Hematopoietic multipotent progenitor cell treated with erythropoietin and hydrocortisone succinate and interleukin-3 and kit ligand, for 17 days (in vitro differentiated cells): ENCODE measurements around the gene MUC12.
"Not testable (repeated sequence)": the region's sequence is repeated elsewhere in the genome, so short reads cannot be mapped to it uniquely, and the experiment has no call there.

ENCODE experiments used
- DNase-seq: peaks from one replicate; pipeline ENCODE4 v3.0.0-alpha.2; 2015; ENCODE audit warnings: low spot score

MUC12 gene

DNA sequence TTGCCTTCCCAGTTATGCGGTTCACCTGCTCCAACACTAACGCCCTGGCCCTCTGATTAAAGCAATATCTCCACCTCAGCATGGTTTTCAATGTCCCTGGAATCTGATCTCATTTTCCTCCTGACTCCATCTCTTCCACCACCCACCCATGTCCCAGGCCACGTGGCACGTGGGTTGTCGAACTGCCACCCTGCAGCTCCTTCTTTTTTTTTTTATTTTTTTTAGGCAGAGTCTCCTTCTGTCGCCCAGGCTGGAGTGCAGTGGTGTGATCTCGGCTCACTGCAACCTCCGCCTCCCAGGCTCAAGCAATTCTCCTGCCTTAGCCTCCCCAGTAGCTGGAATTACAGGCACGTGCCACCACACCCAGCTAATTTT lies 94.8 kb downstream of the MUC12 start:
- DNase-seq = not testable (repeated sequence)

DNA sequence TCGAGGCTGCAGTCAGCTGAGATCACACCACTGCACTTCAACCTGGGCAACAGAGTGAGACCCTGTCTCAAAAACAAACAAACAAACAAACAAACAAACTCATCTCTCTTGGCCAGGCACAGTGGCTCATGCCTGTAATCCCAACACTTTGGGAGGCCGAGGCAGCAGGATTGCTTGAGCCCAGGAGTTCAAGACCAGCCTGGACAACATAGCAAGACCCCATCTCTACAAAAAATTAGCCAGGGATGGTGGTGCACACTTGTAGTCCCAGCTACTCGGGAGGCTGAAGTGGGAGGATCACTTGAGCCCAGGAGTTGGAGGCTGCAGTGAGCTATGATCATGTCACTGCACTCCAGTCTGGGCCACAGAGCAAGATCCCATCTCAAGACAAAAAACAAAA lies 95.8 kb downstream of the MUC12 start:
- DNase-seq = not testable (repeated sequence)

DNA sequence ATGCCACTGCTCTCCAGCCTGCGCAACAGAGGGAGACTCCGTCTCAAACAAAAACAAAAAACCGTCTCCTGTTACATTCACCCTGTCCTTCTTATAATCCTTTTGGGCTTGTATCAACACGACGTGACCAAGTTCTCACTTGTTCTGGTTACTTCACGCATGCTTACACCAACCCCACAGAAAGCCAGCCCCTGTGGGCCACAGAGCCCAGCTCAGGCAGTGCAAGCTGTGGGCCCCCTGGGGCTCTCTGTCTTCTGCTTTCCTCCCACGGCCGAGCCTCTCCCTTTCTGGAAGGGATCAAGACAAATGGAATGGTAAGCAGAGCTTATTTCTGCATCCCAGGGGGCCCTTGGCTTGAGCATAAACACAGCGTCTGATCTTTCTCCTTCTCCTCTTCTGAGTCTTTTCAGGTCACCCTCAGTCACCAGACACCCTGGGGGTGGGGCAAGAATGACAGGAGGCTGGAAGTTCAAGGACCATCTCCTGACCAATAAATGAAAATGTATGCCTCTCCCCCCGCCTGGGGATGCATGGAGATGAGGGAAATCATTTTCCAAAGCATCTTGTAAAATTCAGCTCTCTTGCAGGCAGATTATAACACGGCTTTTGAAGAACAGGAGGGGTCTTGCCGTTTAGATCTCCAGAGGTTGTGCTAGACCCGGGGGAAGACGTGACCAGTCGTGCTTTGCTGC lies 96.9 kb downstream of the MUC12 start:
- DNase-seq = no peak

DNA sequence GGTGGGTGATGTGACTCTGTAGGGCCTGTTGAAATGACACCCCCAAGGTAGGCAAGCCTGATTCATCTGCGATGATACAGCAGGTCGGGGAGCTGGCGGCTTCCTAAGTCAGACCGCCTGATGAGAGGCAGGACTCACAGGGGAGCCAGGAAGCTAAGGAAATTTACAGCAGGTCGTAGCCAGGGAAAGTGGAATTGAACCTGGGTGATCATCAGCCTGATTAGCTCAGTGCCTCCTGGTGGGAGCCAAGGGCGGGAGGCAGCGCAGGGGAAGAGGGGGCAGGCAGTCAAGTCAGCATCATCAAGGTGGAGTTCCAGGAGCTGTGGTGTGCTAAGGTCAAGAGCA lies 97.4 kb downstream of the MUC12 start:
- DNase-seq = no peak

DNA sequence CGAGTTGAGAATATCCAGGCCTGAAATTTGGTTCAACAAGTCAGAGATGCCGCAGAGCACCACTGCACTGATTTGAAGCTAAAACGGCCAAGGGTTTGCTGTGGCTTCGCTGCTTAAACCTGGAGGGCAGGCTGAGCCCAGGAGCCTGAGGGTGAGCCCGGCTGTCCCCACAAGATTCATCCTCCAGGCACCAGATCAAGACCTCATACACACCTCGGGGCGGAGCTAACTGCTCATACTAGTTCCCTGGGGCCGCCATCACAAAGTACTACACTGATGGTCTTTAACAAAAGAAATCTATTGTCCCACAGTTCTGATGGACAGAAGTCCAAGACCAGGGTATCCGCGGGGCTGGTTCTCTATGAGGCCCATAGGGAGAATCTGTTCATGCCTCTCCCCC lies 99.0 kb downstream of the MUC12 start:
- DNase-seq = no peak
